ENCODE data around the gene PCOLCE2.
A peak's percentile ranks its signal among the peaks of the same experiment; 100 is the strongest.
"Not testable (repeated sequence)": the region's sequence is repeated elsewhere in the genome, so short reads cannot be mapped to it uniquely, and the experiment has no call there.

Gene PCOLCE2

GRCh38 chr3:142904639-142905436, 16.0 kb upstream of the PCOLCE2 start:
- intact Hi-C loops (cut with DNase I), result no loop called here
- no peak for DNase-seq

DNA sequence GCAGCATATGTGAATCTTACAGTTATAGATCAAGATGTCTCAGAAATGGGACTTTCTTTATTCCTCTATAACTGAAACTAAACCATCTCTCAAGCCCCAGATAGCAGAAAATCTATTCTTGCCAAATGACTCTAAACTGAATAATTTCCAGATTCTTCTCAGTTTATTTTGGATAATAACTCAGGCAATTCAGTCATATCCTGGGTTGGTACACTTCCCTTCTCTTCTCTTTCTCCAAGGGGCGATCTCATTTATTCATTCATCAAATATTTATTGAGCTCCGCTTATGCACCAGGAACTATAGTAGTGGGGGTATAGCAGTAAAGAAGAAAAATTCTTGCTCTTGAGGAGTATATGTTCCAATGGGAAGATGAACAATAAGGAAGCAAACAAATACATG, 13.5 kb upstream of the PCOLCE2 start:
- intact Hi-C loops (cut with DNase I), result no loop called here
- no peak for DNase-seq

GRCh38 chr3:142898346-142899213, 9.7 kb upstream of the PCOLCE2 start:
- intact Hi-C loops (cut with DNase I), result no loop called here
- DNase-seq, result no peak

DNA sequence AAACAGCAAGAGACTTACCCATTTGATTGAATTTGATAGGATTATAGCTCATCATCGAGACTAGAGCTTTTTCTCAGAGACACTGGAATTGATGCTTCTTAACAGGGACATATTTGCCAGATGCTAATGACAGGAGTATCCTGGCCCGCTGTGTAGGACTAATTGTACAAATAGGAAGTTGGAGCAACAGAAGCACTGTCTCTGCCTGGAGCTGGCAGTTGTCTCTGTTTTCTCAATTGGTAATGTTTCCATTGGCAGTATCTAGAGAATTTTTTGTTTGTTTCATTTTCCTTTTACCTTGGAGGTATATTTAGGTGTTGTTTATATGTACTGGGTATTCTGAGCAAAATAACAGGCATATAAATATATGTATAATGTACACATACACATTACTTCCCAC, 8.9 kb upstream of the PCOLCE2 start:
- DNase-seq, result no peak
- intact Hi-C loops (cut with DNase I), result no loop called here

GRCh38 chr3:142896996-142897395, 8.1 kb upstream of the PCOLCE2 start:
- intact Hi-C loops (cut with DNase I), result no loop called here
- DNase-seq, result no peak

- intact Hi-C loops (cut with DNase I), result no loop called here
- DNase-seq, result no peak
Measured at GRCh38 chr3:142896201-142896755, 7.4 kb upstream of the PCOLCE2 start.

GRCh38 chr3:142894493-142894892, 5.6 kb upstream of the PCOLCE2 start:
- no peak for DNase-seq
- intact Hi-C loops (cut with DNase I), result no loop called here

- intact Hi-C loops (cut with DNase I), result no loop called here
- DNase-seq, result no peak
Measured at GRCh38 chr3:142892714-142893113, 3.8 kb upstream of the PCOLCE2 start.

DNA sequence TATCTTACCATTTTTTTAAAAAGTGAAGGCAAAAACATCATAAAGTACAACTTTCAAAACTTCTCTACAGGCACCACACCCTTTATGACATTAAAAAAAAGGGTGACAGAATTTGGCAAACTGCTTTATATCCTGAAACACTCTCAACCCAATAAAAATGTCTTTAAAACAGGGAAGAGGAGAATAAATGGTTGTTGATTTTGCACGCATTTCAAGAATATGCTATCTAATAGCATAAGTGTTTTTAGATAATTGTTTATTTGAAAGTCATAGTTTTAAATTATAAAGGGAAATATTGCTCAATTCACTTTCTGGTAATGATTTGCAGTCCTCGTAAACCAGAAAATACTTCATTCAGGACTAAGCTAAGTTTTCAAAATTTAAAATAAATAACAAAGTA, 1.7 kb upstream of the PCOLCE2 start:
- no peak for DNase-seq
- intact Hi-C loops (cut with DNase I), result no loop called here

- peak in 2 of 10 donors; percentile 11 to 77 for DNase-seq
- intact Hi-C loops (cut with DNase I), result no loop called here
Measured at GRCh38 chr3:142889212-142890014, 530 bp upstream of the PCOLCE2 start.

DNA sequence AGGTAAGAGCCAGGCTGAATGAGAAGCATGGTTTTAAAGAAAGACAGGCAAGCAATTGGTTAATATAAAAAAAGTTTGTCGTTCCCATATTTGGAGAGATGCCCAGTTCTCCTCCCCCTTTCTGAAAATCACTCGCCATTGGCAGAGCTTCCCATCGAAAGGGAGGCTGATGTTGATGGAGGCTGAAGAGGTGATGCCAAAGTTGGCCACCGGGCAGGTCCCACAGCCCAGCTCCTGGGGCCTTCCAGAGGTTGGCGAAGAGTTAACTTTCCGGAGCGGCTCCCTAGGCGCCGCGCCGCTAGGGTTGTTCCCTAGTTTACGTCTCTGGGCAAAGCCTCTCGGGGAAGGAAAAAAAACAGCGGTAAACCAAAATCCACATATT, 793 bp downstream of the PCOLCE2 start:
- DNase-seq, result no peak
- intact Hi-C loops (cut with DNase I), result no loop called here

GRCh38 chr3:142886940-142887339, 1.9 kb downstream of the PCOLCE2 start:
- no peak for DNase-seq
- intact Hi-C loops (cut with DNase I), result no loop called here

DNA sequence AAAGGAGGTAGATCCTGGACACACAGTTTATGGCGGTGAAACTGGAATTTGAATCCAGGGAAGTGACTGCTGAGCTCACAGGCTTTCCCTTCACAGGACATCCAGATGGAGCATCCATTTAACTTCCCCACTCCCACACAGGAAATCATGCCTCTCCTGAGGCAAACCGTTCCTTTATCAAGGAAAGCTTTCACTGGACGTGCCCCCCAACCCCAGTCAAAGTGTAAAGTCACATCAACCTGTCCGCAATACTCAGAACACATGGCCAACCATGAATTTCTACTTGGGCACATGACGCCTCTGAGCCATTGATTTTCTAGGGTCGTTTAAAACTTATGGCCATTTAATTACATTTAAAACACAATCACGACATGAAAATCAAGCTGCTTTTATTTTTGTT, 2.9 kb downstream of the PCOLCE2 start:
- DNase-seq, result no peak
- intact Hi-C loops (cut with DNase I), result no loop called here

GRCh38 chr3:142884531-142884930, 4.4 kb downstream of the PCOLCE2 start:
- intact Hi-C loops (cut with DNase I), result no loop called here
- DNase-seq, result no peak

DNA sequence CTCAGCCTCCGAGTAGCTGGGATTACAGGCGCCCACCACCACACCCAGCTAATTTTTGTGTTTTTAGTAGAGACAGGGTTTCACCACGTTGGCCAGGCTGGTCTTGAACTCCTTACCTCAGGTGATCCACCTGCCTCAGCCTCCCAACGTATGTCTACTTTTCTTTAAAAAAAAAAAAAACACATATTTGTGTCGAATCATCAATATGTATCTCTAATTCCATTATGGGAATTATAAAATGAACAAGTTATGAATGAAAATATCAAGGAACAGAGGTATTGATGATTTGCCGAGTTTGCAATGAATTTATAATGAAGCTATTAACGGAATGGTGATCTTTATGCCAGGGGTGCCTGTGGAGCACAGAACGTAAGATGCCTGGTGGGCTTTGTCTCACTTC, 5.3 kb downstream of the PCOLCE2 start:
- intact Hi-C loops (cut with DNase I); DNase-seq: not testable (repeated sequence)

GRCh38 chr3:142881445-142882224, 7.2 kb downstream of the PCOLCE2 start:
- intact Hi-C loops (cut with DNase I), result no loop called here
- no peak for DNase-seq

DNA sequence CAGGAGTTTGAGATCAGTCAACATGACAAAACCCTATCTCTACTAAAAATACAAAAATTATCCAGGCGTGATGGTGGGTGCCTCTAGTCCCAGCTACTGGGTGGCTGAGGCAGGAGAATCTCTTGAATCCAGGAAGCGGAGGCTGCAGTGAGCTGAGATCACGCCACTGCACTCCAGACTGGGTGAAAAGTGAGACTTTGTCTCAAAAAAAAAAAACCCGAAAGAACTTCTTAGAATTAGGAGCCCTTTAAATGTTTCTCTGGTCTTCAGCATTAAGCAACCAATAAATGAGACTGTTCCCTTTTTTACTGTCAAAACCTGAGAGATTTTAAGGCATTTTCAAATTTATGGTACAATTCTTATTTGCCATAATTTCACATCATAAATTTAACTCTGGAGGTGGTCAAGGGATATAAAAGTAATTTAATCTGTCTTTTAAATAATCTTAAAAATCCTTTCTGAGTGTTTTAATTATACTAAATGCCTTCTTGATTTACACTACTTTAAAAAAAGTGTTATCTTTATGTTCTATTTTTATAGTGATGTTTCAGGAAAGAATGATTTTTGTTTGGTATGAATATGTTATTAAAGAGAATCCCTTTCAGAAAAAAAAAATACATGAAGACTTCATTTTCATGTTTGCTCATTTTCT, 10.1 kb downstream of the PCOLCE2 start:
- intact Hi-C loops (cut with DNase I), result no loop called here
- no peak for DNase-seq

DNA sequence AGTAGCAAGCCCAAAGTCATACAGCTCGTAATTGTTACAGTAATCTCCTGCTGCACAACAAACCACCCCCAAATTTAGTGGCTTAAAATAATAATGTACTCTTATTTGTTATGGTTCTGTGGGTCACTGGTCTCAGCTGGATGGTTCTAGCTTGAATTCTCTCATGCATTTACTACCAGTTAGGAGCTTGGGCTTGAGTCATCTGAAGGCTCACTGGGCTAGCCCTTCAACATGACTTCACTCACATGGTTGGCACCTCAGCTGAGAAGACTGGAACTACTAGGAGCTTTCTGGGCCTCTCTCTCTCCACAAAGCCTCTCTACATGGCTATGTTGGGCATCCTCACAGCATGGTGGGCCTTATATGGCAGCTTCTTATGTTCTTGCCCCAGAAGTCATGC, 12.5 kb downstream of the PCOLCE2 start:
- no peak for DNase-seq
- intact Hi-C loops (cut with DNase I), result no loop called here

- intact Hi-C loops (cut with DNase I), result no loop called here
- DNase-seq, result no peak
Measured at GRCh38 chr3:142875583-142876207, 13.2 kb downstream of the PCOLCE2 start.
